ENCODE measurements around the gene CLCA2. TPM values are rescaled to one million over a fixed set of nuclear protein-coding genes. Genes with fewer than 3 reads are reported as not detected.

The CLCA2 gene
- total and polyA plus RNA-seq, 2 of the 8 experiments (the other 6 are each of a cell fraction or from before 2014, with no cell fraction given): not detected

- TF ChIP-seq BACH1 (IDR thresholded peaks at IDR 0.05; ENCODE audit: low read length) (no peak), GTF2F1 (IDR thresholded peaks at IDR 0.05; ENCODE audit: borderline replicate concordance, low read depth, low read length) (no peak), TBP (IDR thresholded peaks at IDR 0.05; ENCODE audit: low read depth, low read length) (no peak), PHF8 (conservative IDR thresholded peaks at IDR 0.05; ENCODE audit: low read depth, low read length) (no peak)
Measured at GRCh38 chr1:86498281-86498680, 74.3 kb downstream of the CLCA2 start (continued).

All from H1 (cell line).